ENCODE results near the gene MCF2L. TPM values are rescaled to one million over a fixed set of nuclear protein-coding genes. Genes with fewer than 3 reads are reported as not detected.

Gene MCF2L
- total RNA-seq, 2 experiments from 2014 or later, result 2.8 to 16.4 TPM

GRCh38 chr13:112974671-112975070, 5.7 kb downstream of the MCF2L start:
- ChIA-PET POLR2A (no interaction called here), CTCF (ENCODE audit: unreplicated experiment) (no interaction called here)
- no peak overlapping the region for H2AFZ ChIP-seq (ENCODE audit: low read length)
- peaks cover 8% of the 10 kb centered on the region for H3K4me1 ChIP-seq (ENCODE audit: insufficient read depth, low read length, poor library complexity, severe bottlenecking)
- no peak overlapping the region for H3K4me3 ChIP-seq (ENCODE audit: low read depth, low read length, poor library complexity, severe bottlenecking)
- no peak for DNase-seq (ENCODE audit: low spot score)
- H3K4me2 ChIP-seq (ENCODE audit: low read length), result no peak overlapping the region
- TF ChIP-seq CTCF (conservative IDR thresholded peaks at IDR 0.05; ENCODE audit: low read length) (no peak), EZH2phosphoT487 (IDR thresholded peaks at IDR 0.05; ENCODE audit: borderline replicate concordance, low read depth, low read length) (no peak)
- no TSS peak for BruUV-seq (replicated peaks)
- H3K9me2 ChIP-seq (ENCODE audit: insufficient read depth, low read length), result no peaks in the 10 kb centered on the region
- no peaks in the 10 kb centered on the region for H3K9me3 ChIP-seq (ENCODE audit: low read length)
- H3K27ac ChIP-seq (ENCODE audit: low read depth, low read length, poor library complexity, severe bottlenecking), result no peak overlapping the region
- H3K36me3 ChIP-seq (ENCODE audit: insufficient read depth, low read length), result no peaks in the 10 kb centered on the region
- intact Hi-C loops (cut with micrococcal nuclease; ENCODE audit: unreplicated experiment), result no loop called here
- no peaks in the 10 kb centered on the region for H4K20me1 ChIP-seq (ENCODE audit: insufficient read depth, low read length)
- no peaks in the 10 kb centered on the region for H3K79me2 ChIP-seq (ENCODE audit: insufficient read depth, low read depth, low read length)

- H3K79me2 ChIP-seq (ENCODE audit: insufficient read depth, low read depth, low read length), result no peaks in the 10 kb centered on the region
- no peak for DNase-seq (ENCODE audit: low spot score)
- no peak overlapping the region for H3K4me3 ChIP-seq (ENCODE audit: low read depth, low read length, poor library complexity, severe bottlenecking)
- CTCF ChIA-PET (ENCODE audit: unreplicated experiment), result no interaction called here
- no TSS peak for BruUV-seq (replicated peaks)
- TF ChIP-seq EZH2phosphoT487 (IDR thresholded peaks at IDR 0.05; ENCODE audit: borderline replicate concordance, low read depth, low read length) (no peak), CTCF (conservative IDR thresholded peaks at IDR 0.05; ENCODE audit: low read length) (no peak)
- H3K36me3 ChIP-seq (ENCODE audit: insufficient read depth, low read length), result no peaks in the 10 kb centered on the region
- peaks cover 2% of the 10 kb centered on the region for H3K4me1 ChIP-seq (ENCODE audit: insufficient read depth, low read length, poor library complexity, severe bottlenecking)
- H2AFZ ChIP-seq (ENCODE audit: low read length), result no peak overlapping the region
- no peaks in the 10 kb centered on the region for H4K20me1 ChIP-seq (ENCODE audit: insufficient read depth, low read length)
- no peak overlapping the region for H3K27ac ChIP-seq (ENCODE audit: low read depth, low read length, poor library complexity, severe bottlenecking)
- no peak overlapping the region for H3K4me2 ChIP-seq (ENCODE audit: low read length)
- H3K9me3 ChIP-seq (ENCODE audit: low read length), result no peaks in the 10 kb centered on the region
- POLR2A ChIA-PET, result no interaction called here
- no peaks in the 10 kb centered on the region for H3K9me2 ChIP-seq (ENCODE audit: insufficient read depth, low read length)
- intact Hi-C loops (cut with micrococcal nuclease; ENCODE audit: unreplicated experiment), result no loop called here
Observed at GRCh38 chr13:112975401-112975939, 6.5 kb downstream of the MCF2L start.

GRCh38 chr13:112976526-112976925, 7.5 kb downstream of the MCF2L start:
- no peak overlapping the region for H3K4me2 ChIP-seq (ENCODE audit: low read length)
- H3K9me2 ChIP-seq (ENCODE audit: insufficient read depth, low read length), result no peaks in the 10 kb centered on the region
- H3K27ac ChIP-seq (ENCODE audit: low read depth, low read length, poor library complexity, severe bottlenecking), result no peak overlapping the region
- no peaks in the 10 kb centered on the region for H3K9me3 ChIP-seq (ENCODE audit: low read length)
- H3K4me3 ChIP-seq (ENCODE audit: low read depth, low read length, poor library complexity, severe bottlenecking), result no peak overlapping the region
- no peak for DNase-seq (ENCODE audit: low spot score)
- H4K20me1 ChIP-seq (ENCODE audit: insufficient read depth, low read length), result no peaks in the 10 kb centered on the region
- H3K4me1 ChIP-seq (ENCODE audit: insufficient read depth, low read length, poor library complexity, severe bottlenecking), result no peaks in the 10 kb centered on the region
- H3K79me2 ChIP-seq (ENCODE audit: insufficient read depth, low read depth, low read length), result no peaks in the 10 kb centered on the region
- TF ChIP-seq CTCF (conservative IDR thresholded peaks at IDR 0.05; ENCODE audit: low read length) (no peak), EZH2phosphoT487 (IDR thresholded peaks at IDR 0.05; ENCODE audit: borderline replicate concordance, low read depth, low read length) (no peak)
- CTCF ChIA-PET (ENCODE audit: unreplicated experiment), result no interaction called here
- POLR2A ChIA-PET, result no interaction called here
- BruUV-seq (replicated peaks), result no TSS peak
- H2AFZ ChIP-seq (ENCODE audit: low read length), result no peak overlapping the region
- intact Hi-C loops (cut with micrococcal nuclease; ENCODE audit: unreplicated experiment), result no loop called here
- H3K36me3 ChIP-seq (ENCODE audit: insufficient read depth, low read length), result no peaks in the 10 kb centered on the region

All from OCI-LY7 (cell line).